ENCODE data around the gene ID4.

The ID4 gene

DNA sequence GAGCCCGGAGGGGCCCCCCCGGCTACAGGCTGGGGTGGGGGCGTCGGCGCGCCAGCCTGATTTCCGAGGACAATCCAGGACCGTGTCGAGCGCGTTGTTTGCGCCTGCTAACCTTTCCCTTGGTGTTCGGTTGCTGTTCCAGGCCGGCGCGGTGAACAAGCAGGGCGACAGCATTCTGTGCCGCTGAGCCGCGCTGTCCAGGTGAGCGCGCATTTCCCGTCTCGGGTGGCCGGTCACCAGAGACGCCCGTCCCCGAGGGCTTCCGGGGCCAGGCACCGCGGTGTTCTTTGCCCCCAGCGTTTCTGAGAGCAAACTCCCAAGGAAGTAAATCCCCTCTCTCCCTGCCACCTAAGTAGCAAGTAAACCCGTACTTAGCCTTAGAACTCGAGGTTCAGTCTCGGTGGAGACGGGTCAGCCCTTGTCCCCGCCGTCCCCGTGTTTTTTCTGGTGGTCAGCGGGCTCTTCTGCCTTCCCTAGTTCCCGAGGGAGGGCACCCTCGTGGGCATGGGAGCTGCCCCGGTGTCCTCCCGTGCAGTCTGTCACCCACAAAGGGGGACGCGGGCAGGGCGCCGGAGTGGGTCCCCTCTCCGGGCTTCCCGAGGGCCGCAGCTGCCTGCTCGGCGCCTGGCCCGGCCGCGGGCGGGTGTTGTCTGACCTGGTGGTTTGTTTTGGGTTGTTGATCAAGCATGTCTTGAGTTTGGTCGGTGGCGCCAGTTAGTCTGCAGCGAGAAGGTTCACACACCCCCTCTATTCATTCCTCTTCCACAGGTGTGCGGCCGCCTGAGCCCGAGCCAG lies 1.5 kb downstream of the ID4 start:
- no peak overlapping the region for H3K27ac ChIP-seq
- CTCF ChIA-PET, result interaction anchor here (0.6 to 0.8 kb wide), 2 partner anchors 56 to 918 kb away, joined by 3 to 4 read pairs; no protein-coding TSS in a partner anchor
- DNase-seq (ENCODE audit: low spot score), result no peak
- TF ChIP-seq, protein P1, sequence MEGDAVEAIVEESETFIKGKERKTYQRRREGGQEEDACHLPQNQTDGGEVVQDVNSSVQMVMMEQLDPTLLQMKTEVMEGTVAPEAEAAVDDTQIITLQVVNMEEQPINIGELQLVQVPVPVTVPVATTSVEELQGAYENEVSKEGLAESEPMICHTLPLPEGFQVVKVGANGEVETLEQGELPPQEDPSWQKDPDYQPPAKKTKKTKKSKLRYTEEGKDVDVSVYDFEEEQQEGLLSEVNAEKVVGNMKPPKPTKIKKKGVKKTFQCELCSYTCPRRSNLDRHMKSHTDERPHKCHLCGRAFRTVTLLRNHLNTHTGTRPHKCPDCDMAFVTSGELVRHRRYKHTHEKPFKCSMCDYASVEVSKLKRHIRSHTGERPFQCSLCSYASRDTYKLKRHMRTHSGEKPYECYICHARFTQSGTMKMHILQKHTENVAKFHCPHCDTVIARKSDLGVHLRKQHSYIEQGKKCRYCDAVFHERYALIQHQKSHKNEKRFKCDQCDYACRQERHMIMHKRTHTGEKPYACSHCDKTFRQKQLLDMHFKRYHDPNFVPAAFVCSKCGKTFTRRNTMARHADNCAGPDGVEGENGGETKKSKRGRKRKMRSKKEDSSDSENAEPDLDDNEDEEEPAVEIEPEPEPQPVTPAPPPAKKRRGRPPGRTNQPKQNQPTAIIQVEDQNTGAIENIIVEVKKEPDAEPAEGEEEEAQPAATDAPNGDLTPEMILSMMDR (conservative IDR thresholded peaks at IDR 0.05; ENCODE audit: low read depth), result no peak
- POLR2A ChIA-PET (ENCODE audit: low non-redundant PET), result no interaction called here

DNA sequence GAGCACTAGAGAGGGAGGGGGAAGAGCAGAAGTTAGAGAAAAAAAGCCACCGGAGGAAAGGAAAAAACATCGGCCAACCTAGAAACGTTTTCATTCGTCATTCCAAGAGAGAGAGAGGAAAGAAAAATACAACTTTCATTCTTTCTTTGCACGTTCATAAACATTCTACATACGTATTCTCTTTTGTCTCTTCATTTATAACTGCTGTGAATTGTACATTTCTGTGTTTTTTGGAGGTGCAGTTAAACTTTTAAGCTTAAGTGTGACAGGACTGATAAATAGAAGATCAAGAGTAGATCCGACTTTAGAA lies 2.0 kb downstream of the ID4 start:
- no peak for DNase-seq (ENCODE audit: low spot score)
- TF ChIP-seq, protein P1 (conservative IDR thresholded peaks at IDR 0.05; ENCODE audit: low read depth), result no peak
- no peak overlapping the region for H3K27ac ChIP-seq
- CTCF ChIA-PET, result interaction anchor here (0.6 to 0.8 kb wide), 2 partner anchors 55 to 918 kb away, joined by 3 to 4 read pairs; no protein-coding TSS in a partner anchor
- POLR2A ChIA-PET (ENCODE audit: low non-redundant PET), result no interaction called here

DNA sequence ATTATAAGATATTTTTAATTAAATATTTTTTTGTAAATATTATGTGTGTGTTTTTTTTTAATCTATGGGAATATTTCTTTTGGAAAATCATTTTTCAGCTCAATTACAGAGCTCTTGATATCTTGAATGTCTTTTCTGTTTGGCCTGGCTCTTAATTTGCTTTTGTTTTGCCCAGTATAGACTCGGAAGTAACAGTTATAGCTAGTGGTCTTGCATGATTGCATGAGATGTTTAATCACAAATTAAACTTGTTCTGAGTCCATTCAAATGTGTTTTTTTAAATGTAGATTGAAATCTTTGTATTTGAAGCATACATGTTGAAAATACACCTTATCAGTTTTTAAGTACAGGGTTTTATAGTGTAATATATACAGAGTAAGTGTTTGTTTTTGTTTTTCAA lies 2.6 kb downstream of the ID4 start:
- POLR2A ChIA-PET (ENCODE audit: low non-redundant PET), result no interaction called here
- no peak overlapping the region for H3K27ac ChIP-seq
- TF ChIP-seq, protein P1 (conservative IDR thresholded peaks at IDR 0.05; ENCODE audit: low read depth), result no peak
- CTCF ChIA-PET, result no interaction called here
- no peak for DNase-seq (ENCODE audit: low spot score)

DNA sequence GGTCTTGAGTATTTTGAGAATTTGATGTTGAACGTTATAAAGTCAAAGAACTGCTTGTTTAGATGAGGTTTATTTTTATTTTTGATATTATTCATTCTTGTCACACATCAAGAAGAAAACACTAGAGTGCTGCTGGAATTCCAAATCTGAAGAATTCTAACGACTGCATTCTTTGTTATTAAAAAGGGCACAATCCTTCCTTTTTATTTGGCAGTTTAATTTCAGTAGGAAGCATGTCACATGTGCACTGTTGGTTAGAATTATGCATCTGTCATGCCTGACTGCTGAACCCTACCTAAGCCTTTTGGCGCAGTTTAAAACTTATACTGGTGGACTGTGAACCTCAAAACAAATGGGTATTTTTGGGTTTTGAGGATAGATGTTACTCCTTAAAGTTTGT lies 4.0 kb downstream of the ID4 start:
- POLR2A ChIA-PET (ENCODE audit: low non-redundant PET), result no interaction called here
- TF ChIP-seq, protein P1 (conservative IDR thresholded peaks at IDR 0.05; ENCODE audit: low read depth), result no peak
- no peak overlapping the region for H3K27ac ChIP-seq
- CTCF ChIA-PET, result no interaction called here
- DNase-seq (ENCODE audit: low spot score), result no peak

DNA sequence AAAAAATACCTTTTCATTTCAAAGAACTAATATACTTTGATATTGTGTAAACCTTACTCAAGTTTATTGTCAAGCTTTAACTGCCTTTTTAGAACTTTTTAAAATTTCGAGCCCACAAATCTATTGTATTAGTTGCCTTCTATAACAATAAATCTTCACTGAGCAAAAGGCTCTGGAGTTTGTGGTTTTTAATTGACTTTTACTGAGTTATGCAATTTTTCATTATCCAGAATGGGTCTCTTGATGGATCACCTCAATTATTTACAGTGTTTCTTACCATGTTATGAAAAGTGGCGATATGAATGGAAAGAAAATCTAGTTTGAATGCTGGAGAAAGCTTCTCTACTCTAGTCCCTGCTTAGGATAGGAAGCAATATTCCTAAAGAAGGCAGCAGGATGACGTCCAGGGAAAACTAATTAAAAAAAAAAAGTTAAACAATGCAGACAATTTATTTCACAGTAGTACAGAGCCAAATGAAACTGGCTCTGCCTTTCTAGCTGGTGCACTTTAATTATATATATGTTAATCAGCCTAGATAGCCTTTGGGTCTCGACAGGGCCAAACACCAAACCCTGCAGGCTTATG lies 5.0 kb downstream of the ID4 start:
- CTCF ChIA-PET, result interaction anchor here (0.7 kb wide), 1 partner anchor 1445 kb away, joined by 6 read pairs; no protein-coding TSS in a partner anchor
- TF ChIP-seq, protein P1 (conservative IDR thresholded peaks at IDR 0.05; ENCODE audit: low read depth), result no peak
- no peak for DNase-seq (ENCODE audit: low spot score)
- POLR2A ChIA-PET (ENCODE audit: low non-redundant PET), result no interaction called here
- no peak overlapping the region for H3K27ac ChIP-seq

DNA sequence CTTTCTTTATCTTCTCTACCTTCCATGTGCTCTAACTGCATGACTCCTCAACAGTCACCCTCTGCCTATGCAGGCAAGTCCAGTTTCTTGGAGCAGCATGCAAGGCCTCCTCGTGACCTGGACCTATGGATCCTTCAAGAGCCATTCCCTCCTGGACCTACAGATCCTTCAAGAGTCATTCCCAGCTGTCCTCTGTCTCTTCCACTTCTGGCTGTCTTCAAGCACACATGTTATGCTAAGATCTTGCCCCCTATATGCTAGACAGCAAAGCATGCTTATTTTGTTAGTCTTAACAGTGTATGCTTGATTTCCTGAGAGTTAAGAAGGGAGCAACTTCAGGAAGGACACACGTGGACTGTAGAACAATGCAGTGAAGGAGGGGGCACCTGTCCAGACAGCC lies 7.5 kb downstream of the ID4 start:
- DNase-seq (ENCODE audit: low spot score), result no peak
- CTCF ChIA-PET, result no interaction called here
- H3K27ac ChIP-seq, result no peak overlapping the region
- POLR2A ChIA-PET (ENCODE audit: low non-redundant PET), result no interaction called here
- TF ChIP-seq, protein P1 (conservative IDR thresholded peaks at IDR 0.05; ENCODE audit: low read depth), result no peak
